Lower leg skin (tissue), 4 donors: ENCODE measurements around the gene SLC10A7. TPM values are rescaled to one million over a fixed set of nuclear protein-coding genes. Genes with fewer than 3 reads are reported as not detected.

Experiments
- DNase-seq, 2 donors: peaks; one replicate each; pipeline ENCODE4 v3.0.0-alpha.2; 2019; ENCODE audit warnings: low spot score in 2 of 2
- H3K4me3 ChIP-seq: fragments of 200-600 bp; sonication (generic); 2 replicates; pipeline ENCODE4 v1.5.1; 2017; ENCODE audit warnings: mild to moderate bottlenecking, low read depth; ENCODE audit not compliant: poor library complexity, severe bottlenecking
- CTCF ChIP-seq, 3 donors: fragments of 450-650 bp; IDR thresholded peaks; one replicate each; pipeline ENCODE4 v1.5.1; 2016; ENCODE audit warnings: antibody characterized with exemption in 3 of 3, mild to moderate bottlenecking in 3 of 3, moderate library complexity in 2 of 3
- POLR2A ChIP-seq, 2 donors: fragments of 450-650 bp; IDR thresholded peaks; one replicate each; pipeline ENCODE4 v1.6.1; 2016 to 2017; ENCODE audit warnings: antibody characterized with exemption in 2 of 2, mild to moderate bottlenecking in 1 of 2, moderate library complexity in 1 of 2
- WGBS, 2 donors: methylation state at CpG; one replicate each; pipeline ENCODE4 v1.1.5; 2018; 5-methylcytosine and 5-hydroxymethylcytosine counted together
- intact Hi-C: fragments of 100-400 bp; cut with DNase I; formaldehyde crosslinking; loops from one replicate; pipeline ENCODE4 v1.15.0; 2023; ENCODE audit warnings: low total_unique reads
- total RNA-seq, 4 donors: library from RNA; depleted of rRNA; stranded (reverse); fragments of >200 nt; gene quantifications; one replicate each; pipeline ENCODE4 v1.1.0, GENCODE V29; 2016

The SLC10A7 gene
- total RNA-seq, 4 donors from 2014 or later, result 5.5 to 11.0 (median 8.8) TPM

DNA sequence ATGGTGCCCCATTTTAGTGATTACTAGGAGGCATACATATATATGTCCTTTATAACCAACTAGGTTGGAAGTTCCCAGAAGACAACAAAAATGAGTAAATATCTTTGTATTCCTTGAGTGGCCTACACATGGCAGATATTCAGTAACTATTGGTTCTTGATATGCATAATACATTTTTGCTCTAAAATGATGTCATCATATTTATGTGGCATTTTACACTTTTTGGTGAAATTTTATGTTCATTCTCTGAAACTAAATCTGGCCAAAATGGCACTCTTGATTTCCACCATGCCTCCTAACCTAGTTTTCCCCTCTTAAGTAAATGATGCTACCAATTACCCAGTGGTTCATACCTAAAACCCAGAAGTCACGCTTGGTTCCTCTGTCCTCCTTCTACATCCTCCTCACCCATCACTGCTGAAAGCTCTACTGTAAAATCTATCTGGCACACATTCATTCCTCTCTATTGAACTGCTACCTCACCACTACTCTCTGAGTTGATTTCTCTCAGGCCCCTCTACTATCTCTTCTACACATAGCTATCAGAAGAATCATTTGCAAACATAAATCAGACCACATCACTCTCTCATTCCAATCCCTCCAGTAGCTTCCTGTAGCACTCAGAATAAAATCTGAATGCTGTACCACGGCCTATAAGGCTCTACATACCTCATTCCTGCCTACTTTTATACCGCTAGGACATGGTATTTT is 13.4 kb downstream of the SLC10A7 start:
- no peak overlapping the region for H3K4me3 ChIP-seq
- TF ChIP-seq POLR2A (IDR thresholded peaks at IDR 0.05) (no peak), CTCF (IDR thresholded peaks at IDR 0.05) (no peak)
- WGBS, 2 donors, result 93 to 96% methylated on average over 3 of the region's 3 CpGs
- DNase-seq, result no peak
- intact Hi-C loops, result no loop called here

- DNase-seq, result no peak
- H3K4me3 ChIP-seq, result no peak overlapping the region
- WGBS, 2 donors, result 99 to 100% methylated on average over 2 of the region's 2 CpGs
- no peak for TF ChIP-seq POLR2A (IDR thresholded peaks at IDR 0.05)
- TF ChIP-seq CTCF (IDR thresholded peaks at IDR 0.05), result no peak
- intact Hi-C loops, result no loop called here
Measured at GRCh38 chr4:146507632-146508031, 14.1 kb downstream of the SLC10A7 start.

DNA sequence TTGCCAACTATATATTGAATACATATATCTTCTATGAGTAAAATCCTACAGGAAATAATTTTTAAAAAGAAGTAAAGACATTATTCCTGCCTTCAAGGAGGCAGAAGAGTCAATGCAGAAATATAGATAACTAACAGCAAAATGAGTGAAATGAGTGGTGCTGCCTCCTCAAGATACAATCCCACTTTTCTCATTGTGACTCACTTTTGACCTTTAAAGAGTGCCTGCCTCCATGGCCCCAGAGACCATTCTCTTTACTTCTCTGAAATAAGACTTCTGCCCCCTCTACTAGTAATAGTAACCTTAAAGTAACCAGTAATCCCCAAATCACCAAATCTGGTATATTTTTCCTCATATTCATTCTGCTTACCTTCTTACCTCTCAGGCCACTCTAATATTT is 15.5 kb downstream of the SLC10A7 start:
- TF ChIP-seq CTCF (IDR thresholded peaks at IDR 0.05) (no peak), POLR2A (IDR thresholded peaks at IDR 0.05) (no peak)
- intact Hi-C loops, result no loop called here
- no peak overlapping the region for H3K4me3 ChIP-seq
- no peak for DNase-seq

GRCh38 chr4:146500216-146500615 is 21.5 kb downstream of the SLC10A7 start:
- WGBS, 2 donors, result 89 to 98% methylated on average over 1 of the region's 1 CpG
- no peak overlapping the region for H3K4me3 ChIP-seq
- intact Hi-C loops, result no loop called here
- TF ChIP-seq CTCF (IDR thresholded peaks at IDR 0.05) (no peak), POLR2A (IDR thresholded peaks at IDR 0.05) (no peak)
- DNase-seq, result no peak

DNA sequence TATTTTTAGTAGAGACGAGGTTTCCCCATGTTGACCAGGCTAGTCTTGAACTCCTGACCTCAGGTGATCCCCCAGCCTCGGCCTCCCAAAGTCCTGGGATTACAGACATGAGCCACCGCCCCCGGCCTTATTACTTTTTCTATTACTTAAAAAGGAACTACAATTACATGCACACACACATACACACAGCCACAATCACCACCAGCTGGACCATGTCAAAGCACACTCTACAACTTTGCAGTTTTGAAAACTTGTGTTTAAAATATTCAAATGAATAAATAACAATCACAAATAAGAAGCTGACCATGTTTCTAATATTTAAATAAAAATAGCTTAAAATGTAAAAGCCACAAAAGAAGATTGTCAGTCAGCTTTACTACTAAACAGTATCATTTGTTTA is 23.4 kb downstream of the SLC10A7 start:
- H3K4me3 ChIP-seq, result no peak overlapping the region
- no peak for TF ChIP-seq CTCF (IDR thresholded peaks at IDR 0.05)
- TF ChIP-seq POLR2A (IDR thresholded peaks at IDR 0.05), result no peak
- DNase-seq, result no peak
- WGBS, 2 donors, result 89 to 98% methylated on average over 4 of the region's 4 CpGs
- intact Hi-C loops, result no loop called here

- intact Hi-C loops, result no loop called here
- no peak for DNase-seq
- TF ChIP-seq CTCF (IDR thresholded peaks at IDR 0.05) (no peak), POLR2A (IDR thresholded peaks at IDR 0.05) (no peak)
- WGBS, 2 donors, result 61 to 88% methylated on average over 1 of the region's 1 CpG
- no peak overlapping the region for H3K4me3 ChIP-seq
Measured at GRCh38 chr4:146495269-146495668, 26.5 kb downstream of the SLC10A7 start.
